HG02840 (cell line): ENCODE results near the gene ADCY4.

Experiments used
- ATAC-seq: cut with Tn5 transposase; IDR thresholded peaks from one replicate; pipeline ENCODE4 v1.9.1; 2021; ENCODE audit warnings: mild to moderate bottlenecking, moderate library complexity, moderate number of reproducible peaks; ENCODE audit not compliant: unreplicated experiment, low FRiP score

ADCY4 gene

DNA sequence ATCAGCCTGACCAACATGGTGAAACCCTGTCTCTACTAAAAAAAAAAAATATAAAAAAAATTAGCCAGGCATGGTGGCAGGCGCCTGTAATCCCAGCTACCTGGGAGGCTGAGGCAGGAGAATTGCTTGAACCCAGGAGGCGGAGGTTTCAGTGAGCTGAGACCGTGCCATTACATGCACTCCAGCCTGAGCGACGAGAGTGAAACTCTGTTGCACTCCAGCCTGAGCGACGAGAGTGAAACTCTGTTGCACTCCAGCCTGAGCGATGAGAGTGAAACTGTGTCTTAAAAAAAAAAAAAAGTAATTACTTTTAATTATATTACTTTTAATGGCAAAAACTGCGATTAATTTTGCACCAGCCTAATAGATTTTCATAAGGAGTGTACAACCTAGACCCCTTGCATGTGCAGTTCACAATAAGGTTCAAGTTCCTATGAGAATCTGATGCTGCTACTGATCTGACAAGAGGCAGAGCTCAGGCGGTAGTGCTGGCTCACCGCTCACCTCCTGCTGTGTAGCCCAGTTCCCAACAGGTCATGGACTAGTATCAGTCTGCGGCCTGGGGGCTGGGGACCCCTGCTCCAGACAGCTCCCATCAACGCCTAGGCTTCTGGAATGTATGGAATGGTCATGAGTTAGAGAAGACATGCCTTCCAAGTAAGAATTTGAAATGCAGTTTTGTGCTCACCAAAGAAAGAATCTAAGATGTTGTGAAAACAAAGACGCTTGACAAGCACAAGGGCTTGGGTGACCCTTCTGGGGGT is 13.5 kb downstream of the ADCY4 start:
- no peak for ATAC-seq

DNA sequence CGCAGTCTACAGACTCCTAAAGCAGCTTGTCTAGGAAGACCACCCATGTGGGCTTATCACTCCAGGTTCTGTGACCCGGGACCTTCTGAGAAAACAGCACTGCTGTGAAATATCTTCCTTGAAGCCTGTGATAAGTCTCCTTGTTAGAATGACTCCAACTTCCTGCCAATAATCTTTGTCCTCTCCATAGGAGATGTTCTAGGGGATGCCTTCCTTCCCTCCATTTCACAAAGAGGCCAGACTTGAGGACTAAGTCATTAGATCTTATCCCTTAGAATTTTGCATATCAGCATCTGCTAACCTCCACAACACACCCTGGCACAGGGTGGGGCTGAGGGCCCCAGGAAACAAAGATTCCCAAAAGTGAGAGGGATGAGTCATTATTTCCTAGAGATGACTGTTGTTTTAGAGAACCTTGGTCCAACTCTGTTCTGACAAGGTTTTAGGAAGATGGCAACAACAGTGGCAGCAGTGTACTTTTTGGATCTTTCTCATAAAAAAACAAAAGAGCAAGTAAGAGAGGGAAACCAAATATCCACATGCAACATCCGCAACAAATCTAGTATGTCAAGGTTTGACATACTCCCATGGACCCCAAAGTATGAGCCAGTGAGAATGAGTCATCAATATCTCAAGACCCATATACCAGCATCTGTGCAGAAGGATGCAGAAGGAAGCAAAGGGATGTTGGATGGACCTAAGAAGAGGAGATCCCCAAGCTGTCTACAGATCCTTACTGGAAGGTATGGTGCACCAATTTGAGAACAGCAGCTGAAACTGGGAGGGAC is 17.5 kb downstream of the ADCY4 start:
- ATAC-seq: no peak

DNA sequence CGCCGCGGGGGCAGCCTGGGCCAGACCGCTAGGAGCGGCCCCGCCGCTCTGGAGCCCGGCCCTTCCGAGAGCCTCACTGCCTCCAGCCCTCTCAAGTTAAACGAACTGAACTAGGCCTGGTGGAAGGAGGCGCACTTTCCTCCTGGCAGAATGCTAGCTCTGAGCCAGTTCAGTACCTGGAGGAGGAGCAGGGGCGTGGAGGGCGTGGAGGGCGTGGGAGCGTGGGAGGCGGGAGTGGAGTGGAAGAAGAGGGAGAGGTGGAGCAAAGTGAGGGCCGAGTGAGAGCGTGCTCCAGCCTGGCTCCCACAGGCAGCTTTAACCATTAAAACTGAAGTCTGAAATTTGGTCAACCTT is 18.3 kb downstream of the ADCY4 start:
- no peak for ATAC-seq

DNA sequence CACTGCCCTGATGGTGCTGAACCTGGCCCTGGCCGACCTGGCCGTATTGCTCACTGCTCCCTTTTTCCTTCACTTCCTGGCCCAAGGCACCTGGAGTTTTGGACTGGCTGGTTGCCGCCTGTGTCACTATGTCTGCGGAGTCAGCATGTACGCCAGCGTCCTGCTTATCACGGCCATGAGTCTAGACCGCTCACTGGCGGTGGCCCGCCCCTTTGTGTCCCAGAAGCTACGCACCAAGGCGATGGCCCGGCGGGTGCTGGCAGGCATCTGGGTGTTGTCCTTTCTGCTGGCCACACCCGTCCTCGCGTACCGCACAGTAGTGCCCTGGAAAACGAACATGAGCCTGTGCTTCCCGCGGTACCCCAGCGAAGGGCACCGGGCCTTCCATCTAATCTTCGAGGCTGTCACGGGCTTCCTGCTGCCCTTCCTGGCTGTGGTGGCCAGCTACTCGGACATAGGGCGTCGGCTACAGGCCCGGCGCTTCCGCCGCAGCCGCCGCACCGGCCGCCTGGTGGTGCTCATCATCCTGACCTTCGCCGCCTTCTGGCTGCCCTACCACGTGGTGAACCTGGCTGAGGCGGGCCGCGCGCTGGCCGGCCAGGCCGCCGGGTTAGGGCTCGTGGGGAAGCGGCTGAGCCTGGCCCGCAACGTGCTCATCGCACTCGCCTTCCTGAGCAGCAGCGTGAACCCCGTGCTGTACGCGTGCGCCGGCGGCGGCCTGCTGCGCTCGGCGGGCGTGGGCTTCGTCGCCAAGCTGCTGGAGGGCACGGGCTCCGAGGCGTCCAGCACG is 18.9 kb downstream of the ADCY4 start:
- no peak for ATAC-seq

DNA sequence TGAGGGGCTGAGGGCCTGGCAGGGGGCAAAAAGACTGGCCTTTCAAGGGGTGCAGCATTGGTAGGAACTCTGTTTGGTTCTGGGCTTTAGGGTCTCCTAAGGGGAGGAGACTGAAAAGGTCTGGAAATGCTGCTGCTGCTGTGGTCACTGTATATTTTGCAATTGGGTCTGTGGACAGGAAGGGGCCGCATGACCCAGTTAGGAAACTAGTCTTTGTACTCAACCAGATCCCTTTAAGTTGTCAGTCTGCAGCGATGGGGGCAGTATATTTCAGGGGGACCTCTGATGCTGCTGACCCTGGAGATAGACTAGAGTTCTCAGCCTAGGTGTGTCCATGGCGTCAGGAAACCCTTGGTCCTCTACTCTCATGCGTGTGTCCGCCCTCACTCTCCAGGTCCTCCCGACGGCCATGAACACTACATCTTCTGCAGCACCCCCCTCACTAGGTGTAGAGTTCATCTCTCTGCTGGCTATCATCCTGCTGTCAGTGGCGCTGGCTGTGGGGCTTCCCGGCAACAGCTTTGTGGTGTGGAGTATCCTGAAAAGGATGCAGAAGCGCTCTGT is 19.5 kb downstream of the ADCY4 start:
- ATAC-seq: no peak

DNA sequence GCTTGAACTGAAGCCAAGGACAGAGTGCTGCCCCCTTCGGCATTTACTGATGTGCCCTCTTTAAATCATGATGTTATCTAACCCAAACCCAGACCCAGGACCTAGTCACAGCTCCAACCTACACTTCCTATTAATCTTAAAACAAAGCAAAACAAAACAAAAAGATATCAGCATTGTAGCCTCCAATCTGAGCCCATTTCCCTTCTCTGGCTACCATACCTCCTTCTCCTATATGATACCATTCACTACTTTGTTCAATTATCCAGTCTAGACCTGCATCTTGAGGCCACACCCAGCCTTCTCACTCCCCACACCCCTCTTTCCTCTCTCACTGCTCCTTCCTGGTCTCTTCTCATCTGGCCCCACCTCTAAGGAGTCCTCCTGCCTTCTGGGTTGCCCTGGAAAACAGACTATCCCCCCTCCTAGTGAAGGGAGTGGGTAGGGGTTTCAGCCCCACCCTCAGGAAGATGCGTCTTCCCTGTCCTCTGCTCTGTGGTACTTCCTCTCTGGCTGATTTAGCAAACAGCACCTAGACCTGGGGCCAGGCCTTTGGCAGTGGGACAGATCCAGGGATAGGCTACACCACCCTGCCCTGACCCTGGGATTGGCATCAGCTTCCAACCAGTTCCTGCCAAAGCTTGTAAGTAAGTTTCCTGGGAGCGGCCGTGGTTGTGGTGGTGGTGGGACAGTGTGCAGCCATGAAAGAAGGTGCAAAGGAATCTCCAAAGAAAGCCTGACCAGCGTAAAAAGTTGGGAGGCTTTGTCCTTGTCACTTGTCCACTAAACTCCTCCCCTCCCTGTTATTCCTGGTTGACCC is 20.3 kb downstream of the ADCY4 start:
- no peak for ATAC-seq

DNA sequence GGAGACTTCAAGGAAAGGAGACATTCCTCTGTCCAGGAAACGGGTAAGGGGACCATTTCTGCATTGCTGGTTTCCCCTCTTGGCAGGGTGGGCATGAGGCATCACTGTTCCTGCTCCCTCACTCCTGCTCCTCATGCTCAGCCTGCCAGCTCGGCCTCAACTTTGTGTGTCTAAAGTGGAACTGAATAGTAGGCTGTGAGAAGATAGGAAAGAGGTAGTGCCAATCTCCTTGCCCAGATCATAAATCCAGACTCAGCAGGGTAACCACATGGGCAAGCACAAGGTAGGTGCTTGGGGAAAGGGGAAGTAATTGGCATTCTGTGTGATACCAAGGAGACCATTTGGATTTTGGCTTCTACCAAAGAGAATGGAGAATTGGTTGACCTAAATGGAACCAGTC is 21.0 kb downstream of the ADCY4 start:
- ATAC-seq: no peak

DNA sequence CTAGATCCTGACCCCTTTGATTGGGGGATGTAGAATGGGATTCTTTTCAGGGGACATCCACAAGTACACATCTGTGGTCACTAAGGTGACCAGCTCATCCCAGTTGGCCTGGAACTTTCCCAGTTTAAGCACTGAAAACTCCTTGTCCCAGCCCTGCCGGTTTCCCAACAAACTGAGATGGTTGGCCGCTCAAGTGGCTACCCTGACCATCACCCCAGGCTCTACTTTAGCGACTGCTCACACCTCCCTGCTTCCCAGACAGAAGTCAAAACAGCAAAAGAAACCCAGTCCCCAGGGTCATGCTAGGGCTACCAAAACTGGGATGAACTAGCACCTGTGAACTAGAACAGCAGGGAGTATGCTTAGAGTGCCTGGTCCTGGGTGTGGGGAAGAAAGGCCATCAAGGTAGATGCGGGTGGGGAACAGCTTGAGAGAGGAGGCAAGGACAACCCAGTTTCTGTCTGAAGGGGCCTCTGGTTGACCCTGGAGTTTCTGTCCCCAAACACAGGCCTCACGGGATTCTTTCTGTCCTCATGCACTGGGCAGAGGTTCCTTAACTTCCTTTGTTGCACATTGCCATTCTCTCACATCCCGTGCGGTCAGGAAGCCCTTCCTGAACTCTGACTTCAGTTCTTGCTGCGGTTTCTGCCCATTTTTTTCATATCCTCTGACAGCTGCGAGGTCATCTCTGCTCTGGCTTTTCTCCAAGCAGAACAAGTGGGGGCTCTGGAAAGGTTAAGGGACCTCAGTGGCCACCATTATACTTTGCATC is 21.9 kb downstream of the ADCY4 start:
- no peak for ATAC-seq

DNA sequence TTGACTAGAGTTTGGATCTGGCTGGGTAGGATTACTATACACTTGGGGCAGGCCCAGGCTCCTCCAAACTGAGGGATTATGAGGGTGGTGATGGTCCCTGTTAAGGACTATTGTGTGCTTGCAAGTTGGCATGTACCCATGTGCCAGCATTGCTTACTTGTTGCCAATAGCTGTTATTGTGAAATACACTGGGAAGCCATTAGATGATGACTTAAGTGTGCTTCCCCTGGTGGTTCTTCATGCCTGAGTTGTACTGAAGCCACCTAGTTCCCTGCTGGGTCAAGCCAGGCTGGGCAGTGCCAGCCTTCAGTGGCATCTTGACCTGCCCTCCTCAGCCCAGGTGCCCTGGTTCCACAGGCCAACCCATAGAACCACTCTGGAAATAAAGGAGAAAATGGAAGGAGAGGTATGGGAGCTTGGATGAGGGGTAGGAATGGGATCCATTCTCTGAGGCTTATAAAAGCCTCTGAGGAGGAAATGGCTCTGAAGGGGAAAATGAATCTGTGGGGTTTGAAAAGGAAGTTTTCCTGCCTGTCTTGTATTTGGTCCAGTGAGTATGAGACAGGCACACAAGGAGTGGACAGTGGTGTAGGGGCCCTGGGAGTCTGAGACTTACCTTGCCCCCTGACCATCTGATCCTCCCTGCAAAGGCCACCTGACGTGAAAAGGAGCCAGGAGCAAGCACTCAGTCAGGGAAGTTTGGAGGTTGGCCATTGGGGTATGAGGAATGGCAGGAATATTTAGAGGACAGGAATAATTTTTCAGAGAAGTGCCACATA is 22.8 kb downstream of the ADCY4 start:
- no peak for ATAC-seq

DNA sequence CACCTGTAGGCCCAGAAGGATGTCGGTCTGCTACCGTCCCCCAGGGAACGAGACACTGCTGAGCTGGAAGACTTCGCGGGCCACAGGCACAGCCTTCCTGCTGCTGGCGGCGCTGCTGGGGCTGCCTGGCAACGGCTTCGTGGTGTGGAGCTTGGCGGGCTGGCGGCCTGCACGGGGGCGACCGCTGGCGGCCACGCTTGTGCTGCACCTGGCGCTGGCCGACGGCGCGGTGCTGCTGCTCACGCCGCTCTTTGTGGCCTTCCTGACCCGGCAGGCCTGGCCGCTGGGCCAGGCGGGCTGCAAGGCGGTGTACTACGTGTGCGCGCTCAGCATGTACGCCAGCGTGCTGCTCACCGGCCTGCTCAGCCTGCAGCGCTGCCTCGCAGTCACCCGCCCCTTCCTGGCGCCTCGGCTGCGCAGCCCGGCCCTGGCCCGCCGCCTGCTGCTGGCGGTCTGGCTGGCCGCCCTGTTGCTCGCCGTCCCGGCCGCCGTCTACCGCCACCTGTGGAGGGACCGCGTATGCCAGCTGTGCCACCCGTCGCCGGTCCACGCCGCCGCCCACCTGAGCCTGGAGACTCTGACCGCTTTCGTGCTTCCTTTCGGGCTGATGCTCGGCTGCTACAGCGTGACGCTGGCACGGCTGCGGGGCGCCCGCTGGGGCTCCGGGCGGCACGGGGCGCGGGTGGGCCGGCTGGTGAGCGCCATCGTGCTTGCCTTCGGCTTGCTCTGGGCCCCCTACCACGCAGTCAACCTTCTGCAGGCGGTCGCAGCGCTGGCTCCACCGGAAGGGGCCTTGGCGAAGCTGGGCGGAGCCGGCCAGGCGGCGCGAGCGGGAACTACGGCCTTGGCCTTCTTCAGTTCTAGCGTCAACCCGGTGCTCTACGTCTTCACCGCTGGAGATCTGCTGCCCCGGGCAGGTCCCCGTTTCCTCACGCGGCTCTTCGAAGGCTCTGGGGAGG is 23.9 kb downstream of the ADCY4 start, which contains the start of gene LTB4R:
Gene LTB4R (plus strand): TSS at position 857 of the 959 bp plus-strand sequence. CDS start 4,150 bp downstream, outside the sequence.
- peak; percentile 64 for ATAC-seq

DNA sequence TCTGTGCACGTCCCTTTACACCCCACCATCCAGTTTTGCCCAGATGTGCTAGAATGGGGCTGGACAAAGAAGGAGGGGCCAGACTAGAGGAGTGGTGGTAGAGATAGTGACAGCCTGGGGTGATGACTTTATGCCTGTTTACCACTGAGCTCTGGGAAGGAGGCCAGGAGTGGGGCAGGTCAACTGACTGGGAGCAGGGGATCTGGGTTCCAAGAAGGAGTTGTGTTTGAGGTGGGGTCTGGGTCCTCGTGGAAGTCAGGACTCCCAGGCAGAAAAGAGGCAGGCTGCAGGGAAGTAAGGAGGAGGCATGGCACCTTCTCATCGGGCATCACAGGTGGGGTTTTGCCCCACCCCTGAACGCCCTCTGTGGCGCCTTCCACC is 24.6 kb downstream of the ADCY4 start:
- no peak for ATAC-seq

DNA sequence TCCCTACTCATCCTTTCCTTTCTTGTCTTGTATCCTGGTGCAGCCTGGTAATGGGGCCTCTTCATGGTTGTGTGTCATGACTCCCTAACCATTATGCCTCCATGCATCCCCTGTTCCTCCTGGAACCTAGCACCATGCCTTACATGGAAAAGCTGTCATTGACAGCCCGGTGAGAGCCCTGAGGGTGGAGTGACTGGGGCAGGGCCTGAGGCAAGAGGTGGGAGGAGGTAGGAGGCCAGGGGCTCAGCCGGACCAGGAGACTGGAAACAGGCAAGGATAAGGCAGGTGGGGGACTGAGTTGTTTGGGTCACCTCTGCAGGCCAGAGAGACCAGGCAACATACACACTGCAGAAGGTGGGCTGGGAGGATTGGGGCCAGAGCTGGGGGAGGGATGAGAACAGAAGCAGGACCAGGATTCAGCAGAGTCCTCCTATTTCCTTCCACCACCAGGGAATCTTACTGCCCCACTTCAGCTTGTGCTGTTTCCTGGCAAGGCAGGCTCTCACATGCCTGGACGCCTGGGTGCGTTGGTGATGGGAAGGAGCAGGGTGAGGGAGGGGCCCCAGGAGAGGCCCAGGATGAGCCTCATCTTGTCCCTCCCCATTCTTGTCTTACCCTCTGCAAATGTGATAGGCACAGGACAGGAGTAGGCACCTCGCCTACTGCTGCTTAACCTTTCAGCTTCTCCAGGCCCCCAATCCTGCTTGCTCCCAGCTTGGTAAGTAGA is 25.2 kb downstream of the ADCY4 start, which contains the start of gene LTB4R2:
Gene LTB4R2 (plus strand): TSS at position 603 of the 727 bp plus-strand sequence. CDS start 525 bp downstream, outside the sequence.
- ATAC-seq: no peak

DNA sequence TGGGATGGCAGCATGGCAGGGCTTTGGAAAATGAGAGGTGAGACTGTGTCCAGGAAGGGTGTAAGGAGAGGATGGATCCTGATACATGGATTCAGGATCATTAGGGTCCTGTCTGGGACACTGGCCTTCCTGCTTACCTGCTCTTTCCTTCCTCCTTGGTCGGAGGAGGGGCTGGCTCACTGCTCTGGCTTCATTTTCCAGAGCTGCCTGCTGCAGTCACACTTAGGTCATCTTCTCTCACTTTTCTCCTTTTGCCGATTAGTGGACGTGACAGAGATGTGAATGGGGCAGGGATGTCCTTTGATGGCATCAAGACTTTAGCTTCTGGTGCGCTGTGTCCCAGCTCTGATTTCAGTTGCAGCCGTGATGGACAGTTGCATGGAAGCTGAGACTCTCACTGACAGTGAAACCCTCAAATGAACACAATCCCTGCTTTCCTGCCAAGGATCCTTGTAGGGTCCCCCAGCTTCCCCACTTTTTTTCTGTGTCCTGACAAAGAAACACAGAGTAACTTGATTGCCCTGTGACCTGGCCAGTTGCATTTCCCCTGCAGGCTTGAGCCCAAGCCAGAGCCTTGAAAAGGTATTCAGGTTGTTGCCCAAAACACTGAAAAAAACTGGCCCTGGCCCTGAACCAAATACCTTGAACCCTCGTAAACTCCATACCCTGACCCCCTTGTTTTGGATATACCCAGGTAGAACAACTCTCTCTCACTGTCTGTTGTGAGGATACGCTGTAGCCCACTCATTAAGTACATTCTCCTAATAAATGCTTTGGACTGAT is 26.3 kb downstream of the ADCY4 start:
- no peak for ATAC-seq

DNA sequence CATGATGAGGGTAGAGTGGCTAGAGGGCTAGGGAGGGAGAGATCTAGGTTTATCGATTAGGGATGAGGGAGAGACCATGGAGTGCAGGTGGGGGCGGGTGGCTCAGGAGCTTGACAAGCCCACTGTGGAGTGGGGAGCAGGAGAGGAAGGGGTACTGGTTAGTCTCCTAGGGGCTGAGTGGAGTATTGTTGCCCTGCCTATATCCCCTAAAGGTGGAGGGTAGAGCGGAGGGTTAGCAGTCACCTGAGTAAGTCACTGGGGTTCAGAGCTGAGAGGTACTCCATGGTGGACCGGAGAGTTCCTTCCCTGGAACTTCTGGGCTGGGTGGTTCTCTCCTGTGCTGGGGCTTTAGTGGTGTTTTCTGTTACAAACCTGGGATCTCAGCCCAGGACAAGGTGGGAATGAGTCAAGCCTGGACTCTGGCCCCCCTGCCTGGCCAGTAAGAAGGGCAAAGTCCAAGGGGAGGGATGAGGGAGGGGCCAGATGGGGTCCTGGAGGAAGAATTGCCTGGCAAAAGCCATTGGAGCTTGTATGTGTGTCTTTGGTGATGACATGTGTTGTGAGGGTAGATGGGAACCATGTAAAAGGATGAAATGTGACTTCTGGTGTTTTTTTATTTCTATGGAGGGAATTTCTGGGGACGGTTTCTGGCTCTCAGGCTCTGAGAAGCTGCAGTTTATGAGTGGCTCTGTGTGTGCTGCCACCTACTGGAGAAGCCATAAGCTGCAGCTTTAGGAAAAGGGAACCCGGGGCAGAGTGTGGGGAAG is 27.1 kb downstream of the ADCY4 start, which contains the start of gene CIDEB:
Gene CIDEB (minus strand): TSS at position 403 of the 767 bp plus-strand sequence. CDS start 119 bp downstream, at position 284.
- ATAC-seq: no peak

DNA sequence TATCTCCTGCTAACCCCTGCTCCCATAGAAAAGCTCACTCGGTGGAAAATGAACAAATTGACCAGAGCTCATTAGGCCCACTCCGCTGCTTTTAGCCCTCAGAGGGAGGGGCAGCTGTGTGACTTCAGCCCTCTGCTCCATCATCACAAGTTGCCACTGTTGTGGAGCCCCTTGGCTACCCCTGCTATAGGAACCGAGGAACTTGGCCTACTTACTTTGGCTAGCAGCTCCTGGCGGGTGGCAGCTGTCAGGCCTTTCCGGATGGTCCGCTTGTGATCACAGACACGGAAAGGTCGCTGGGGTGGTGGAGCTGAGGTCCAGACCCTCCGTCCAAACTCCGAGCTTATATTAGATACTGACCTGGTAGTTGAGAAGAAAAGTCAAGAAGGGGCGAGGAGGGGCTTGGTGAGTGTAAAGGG is 27.7 kb downstream of the ADCY4 start:
- no peak for ATAC-seq
